Measurements from ENCODE around the gene MSTO1. TPM values are rescaled to one million over a fixed set of nuclear protein-coding genes. Genes with fewer than 3 reads are reported as not detected.

The MSTO1 gene
- total and polyA plus RNA-seq, 10 of the 15 experiments (the other 5 are each of a cell fraction or from before 2014, with no cell fraction given), result 16.1 to 87.9 (median 46.6) TPM

- no peak for TF ChIP-seq BMI1 (IDR thresholded peaks at IDR 0.05; ENCODE audit: borderline replicate concordance)
- peak; percentile 82 for TF ChIP-seq PBX3 (IDR thresholded peaks at IDR 0.05; ENCODE audit: insufficient replicate concordance, low read depth, low read length)
- no peak for TF ChIP-seq ZNF622 (IDR thresholded peaks at IDR 0.05)
- no peak for TF ChIP-seq KAT2A (conservative IDR thresholded peaks at IDR 0.05; ENCODE audit: control insufficient read depth, low read depth, low read length)
- TF ChIP-seq MEF2A (IDR thresholded peaks at IDR 0.05; ENCODE audit: insufficient read depth, low read depth, low read length), result no peak
- TF ChIP-seq NFIC (IDR thresholded peaks at IDR 0.05; ENCODE audit: low read depth, low read length), result no peak
- TF ChIP-seq EED (IDR thresholded peaks at IDR 0.05; ENCODE audit: low read depth), result peak; percentile 47; the same call in 1 of the 2 replicates
- TF ChIP-seq BCL3 (IDR thresholded peaks at IDR 0.05; ENCODE audit: borderline replicate concordance, insufficient read depth, low read depth, low read length, poor library complexity, severe bottlenecking), result no peak
- TF ChIP-seq TCF3 (IDR thresholded peaks at IDR 0.05; ENCODE audit: borderline replicate concordance, insufficient read depth, low read depth, low read length), result no peak
- peak; percentile 91 for TF ChIP-seq RAD51 (IDR thresholded peaks at IDR 0.05)
- no peak for TF ChIP-seq HDAC6 (IDR thresholded peaks at IDR 0.05; ENCODE audit: unreplicated experiment)
- TF ChIP-seq CBX5 (IDR thresholded peaks at IDR 0.05; ENCODE audit: low read depth), result no peak
- TF ChIP-seq ZBTB33 (IDR thresholded peaks at IDR 0.05), result no peak
- TF ChIP-seq USF1 (IDR thresholded peaks at IDR 0.05; ENCODE audit: borderline replicate concordance, extremely low read length, insufficient read depth, low read depth, low read length), result peak; percentile 66
- no peak for TF ChIP-seq TBL1XR1 (IDR thresholded peaks at IDR 0.05; ENCODE audit: low read depth, low read length)
- no peak for TF ChIP-seq RB1 (IDR thresholded peaks at IDR 0.05; ENCODE audit: borderline replicate concordance)
- peak; percentile 65; the same call in 1 of the 2 replicates for TF ChIP-seq SIN3A (IDR thresholded peaks at IDR 0.05; ENCODE audit: low read depth, low read length)
- no peak for TF ChIP-seq ZSCAN29 (IDR thresholded peaks at IDR 0.05)
- 0 out of 2 replicates have a peak, but pooled peaks have one; percentile 42 for TF ChIP-seq POLR2AphosphoS2 (IDR thresholded peaks at IDR 0.05; ENCODE audit: low read depth, low read length)
- TF ChIP-seq MTA2 (IDR thresholded peaks at IDR 0.05; ENCODE audit: low read depth), result peak; percentile 26; the same call in 1 of the 2 replicates
- no peak for TF ChIP-seq STAT1 (conservative IDR thresholded peaks at IDR 0.05)
Measured at GRCh38 chr1:155609515-155610256, at the start of gene MSTO1 (continued).

Measured in GM12878 (cell line).